Measurements from ENCODE around the gene TENT4B. TPM values are rescaled to one million over a fixed set of nuclear protein-coding genes. Genes with fewer than 3 reads are reported as not detected.

The TENT4B gene
- total RNA-seq, 2 experiments from 2014 or later = 5.8 to 8.8 TPM

GRCh38 chr16:50154420-50154950 lies 1.4 kb downstream of the TENT4B start:
- intact Hi-C loops (cut with micrococcal nuclease; ENCODE audit: unreplicated experiment) = loop anchor here (5.0 kb wide), 2 partner anchors 58 to 213 kb away; partner anchors contain the start of gene BRD7
- ChIA-PET CTCF (ENCODE audit: unreplicated experiment) (no interaction called here), POLR2A (no interaction called here)
- no TSS peak for BruUV-seq (replicated peaks)
- Histone ChIP-seq H3K9me2 (ENCODE audit: insufficient read depth, low read length) (no peaks in the 10 kb centered on the region), H3K27ac (ENCODE audit: low read depth, low read length, poor library complexity, severe bottlenecking) (no peak overlapping the region), H3K4me1 (ENCODE audit: insufficient read depth, low read length, poor library complexity, severe bottlenecking) (peaks cover 27% of the 10 kb centered on the region), H3K9me3 (ENCODE audit: low read length) (no peaks in the 10 kb centered on the region), H3K79me2 (ENCODE audit: insufficient read depth, low read depth, low read length) (peaks cover 40% of the 10 kb centered on the region; the same call in 1 of the 2 replicates), H2AFZ (ENCODE audit: low read length) (no peak overlapping the region), H3K4me3 (ENCODE audit: low read depth, low read length, poor library complexity, severe bottlenecking) (peak overlapping the region; percentile 95), H3K4me2 (ENCODE audit: low read length) (peak overlapping the region; percentile 91), H4K20me1 (ENCODE audit: insufficient read depth, low read length) (peaks cover 9% of the 10 kb centered on the region; the same call in 1 of the 2 replicates), H3K36me3 (ENCODE audit: insufficient read depth, low read length) (no peaks in the 10 kb centered on the region)
- DNase-seq (ENCODE audit: low spot score) = no peak
- TF ChIP-seq EZH2phosphoT487 (IDR thresholded peaks at IDR 0.05; ENCODE audit: borderline replicate concordance, low read depth, low read length) = no peak
- TF ChIP-seq, protein P1, sequence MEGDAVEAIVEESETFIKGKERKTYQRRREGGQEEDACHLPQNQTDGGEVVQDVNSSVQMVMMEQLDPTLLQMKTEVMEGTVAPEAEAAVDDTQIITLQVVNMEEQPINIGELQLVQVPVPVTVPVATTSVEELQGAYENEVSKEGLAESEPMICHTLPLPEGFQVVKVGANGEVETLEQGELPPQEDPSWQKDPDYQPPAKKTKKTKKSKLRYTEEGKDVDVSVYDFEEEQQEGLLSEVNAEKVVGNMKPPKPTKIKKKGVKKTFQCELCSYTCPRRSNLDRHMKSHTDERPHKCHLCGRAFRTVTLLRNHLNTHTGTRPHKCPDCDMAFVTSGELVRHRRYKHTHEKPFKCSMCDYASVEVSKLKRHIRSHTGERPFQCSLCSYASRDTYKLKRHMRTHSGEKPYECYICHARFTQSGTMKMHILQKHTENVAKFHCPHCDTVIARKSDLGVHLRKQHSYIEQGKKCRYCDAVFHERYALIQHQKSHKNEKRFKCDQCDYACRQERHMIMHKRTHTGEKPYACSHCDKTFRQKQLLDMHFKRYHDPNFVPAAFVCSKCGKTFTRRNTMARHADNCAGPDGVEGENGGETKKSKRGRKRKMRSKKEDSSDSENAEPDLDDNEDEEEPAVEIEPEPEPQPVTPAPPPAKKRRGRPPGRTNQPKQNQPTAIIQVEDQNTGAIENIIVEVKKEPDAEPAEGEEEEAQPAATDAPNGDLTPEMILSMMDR (conservative IDR thresholded peaks at IDR 0.05; ENCODE audit: low read length) = no peak

GRCh38 chr16:50155925-50156324 lies 2.8 kb downstream of the TENT4B start:
- no peak for DNase-seq (ENCODE audit: low spot score)
- H3K9me3 ChIP-seq (ENCODE audit: low read length) = no peaks in the 10 kb centered on the region
- peaks cover 47% of the 10 kb centered on the region; the same call in 1 of the 2 replicates for H3K79me2 ChIP-seq (ENCODE audit: insufficient read depth, low read depth, low read length)
- ChIA-PET CTCF (ENCODE audit: unreplicated experiment) (no interaction called here), POLR2A (interaction anchor here (0.6 kb wide), 1 partner anchor 12 kb away, joined by 3 read pairs; no protein-coding TSS in a partner anchor)
- no peak overlapping the region for H3K27ac ChIP-seq (ENCODE audit: low read depth, low read length, poor library complexity, severe bottlenecking)
- intact Hi-C loops (cut with micrococcal nuclease; ENCODE audit: unreplicated experiment) = no loop called here
- H3K4me1 ChIP-seq (ENCODE audit: insufficient read depth, low read length, poor library complexity, severe bottlenecking) = peaks cover 27% of the 10 kb centered on the region
- H3K36me3 ChIP-seq (ENCODE audit: insufficient read depth, low read length) = peaks cover 5% of the 10 kb centered on the region; the same call in 1 of the 2 replicates
- H3K9me2 ChIP-seq (ENCODE audit: insufficient read depth, low read length) = no peaks in the 10 kb centered on the region
- no peak overlapping the region for H2AFZ ChIP-seq (ENCODE audit: low read length)
- peak overlapping the region; percentile 95 for H3K4me3 ChIP-seq (ENCODE audit: low read depth, low read length, poor library complexity, severe bottlenecking)
- H3K4me2 ChIP-seq (ENCODE audit: low read length) = peak overlapping the region; percentile 91
- peaks cover 9% of the 10 kb centered on the region; the same call in 1 of the 2 replicates for H4K20me1 ChIP-seq (ENCODE audit: insufficient read depth, low read length)
- TF ChIP-seq EZH2phosphoT487 (IDR thresholded peaks at IDR 0.05; ENCODE audit: borderline replicate concordance, low read depth, low read length) = no peak
- TF ChIP-seq, protein P1 (conservative IDR thresholded peaks at IDR 0.05; ENCODE audit: low read length) = no peak
- BruUV-seq (replicated peaks) = no TSS peak

DNA sequence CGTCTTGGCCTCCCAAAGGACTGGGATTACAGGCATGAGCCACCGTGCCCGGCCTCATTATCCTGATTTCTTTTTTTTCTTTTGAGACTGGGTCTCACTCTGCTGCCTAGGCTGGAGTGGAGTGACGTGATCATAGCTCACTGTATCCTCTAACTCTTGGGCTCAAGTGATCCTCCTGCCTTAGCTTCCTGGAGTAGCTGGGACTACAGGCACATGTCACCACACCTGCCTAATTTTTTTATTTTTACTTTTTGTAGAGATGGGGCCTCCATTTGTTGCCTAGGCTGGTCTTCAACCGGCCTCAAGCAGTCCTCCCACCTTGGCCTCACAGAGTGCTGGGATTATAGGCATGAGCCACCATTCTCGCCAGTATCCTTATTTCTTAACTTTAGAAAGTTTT lies 3.5 kb downstream of the TENT4B start:
- no peaks in the 10 kb centered on the region for H3K9me3 ChIP-seq (ENCODE audit: low read length)
- H3K4me3 ChIP-seq (ENCODE audit: low read depth, low read length, poor library complexity, severe bottlenecking) = no peak overlapping the region
- H2AFZ ChIP-seq (ENCODE audit: low read length) = no peak overlapping the region
- H3K4me2 ChIP-seq (ENCODE audit: low read length) = no peak overlapping the region; the same call in 1 of the 2 replicates
- DNase-seq (ENCODE audit: low spot score) = no peak
- no peaks in the 10 kb centered on the region for H3K9me2 ChIP-seq (ENCODE audit: insufficient read depth, low read length)
- no TSS peak for BruUV-seq (replicated peaks)
- POLR2A ChIA-PET = interaction anchor here (0.6 to 1.4 kb wide), 2 partner anchors 11 to 13 kb away, joined by 3 read pairs; no protein-coding TSS in a partner anchor
- no peak overlapping the region for H3K27ac ChIP-seq (ENCODE audit: low read depth, low read length, poor library complexity, severe bottlenecking)
- TF ChIP-seq, protein P1 (conservative IDR thresholded peaks at IDR 0.05; ENCODE audit: low read length) = no peak
- TF ChIP-seq EZH2phosphoT487 (IDR thresholded peaks at IDR 0.05; ENCODE audit: borderline replicate concordance, low read depth, low read length) = no peak
- peaks cover 53% of the 10 kb centered on the region; the same call in 1 of the 2 replicates for H3K79me2 ChIP-seq (ENCODE audit: insufficient read depth, low read depth, low read length)
- intact Hi-C loops (cut with micrococcal nuclease; ENCODE audit: unreplicated experiment) = no loop called here
- peaks cover 9% of the 10 kb centered on the region; the same call in 1 of the 2 replicates for H4K20me1 ChIP-seq (ENCODE audit: insufficient read depth, low read length)
- peaks cover 5% of the 10 kb centered on the region; the same call in 1 of the 2 replicates for H3K36me3 ChIP-seq (ENCODE audit: insufficient read depth, low read length)
- H3K4me1 ChIP-seq (ENCODE audit: insufficient read depth, low read length, poor library complexity, severe bottlenecking) = peaks cover 27% of the 10 kb centered on the region
- CTCF ChIA-PET (ENCODE audit: unreplicated experiment) = no interaction called here
